Stomach (tissue), 4 donors: ENCODE results near the gene BCLAF1.

Experiments
- CTCF ChIP-seq, 7 experiments: fragments of 450-650 bp in 4 of 7; fragments of 200-600 bp in 3 of 7; sonication (generic) in 3 of 7; IDR thresholded peaks; one replicate each; pipeline ENCODE4 v1.5.1; 2016 to 2019; ENCODE audit warnings: antibody characterized with exemption in 7 of 7, control low read depth in 2 of 7, mild to moderate bottlenecking in 1 of 7
- EP300 ChIP-seq: sonication (generic); formaldehyde crosslinking; IDR thresholded peaks from one replicate; pipeline ENCODE4 v1.6.1; 2017; ENCODE audit warnings: antibody characterized with exemption
- POLR2A ChIP-seq, 4 donors: fragments of 450-650 bp; IDR thresholded peaks; one replicate each; pipeline ENCODE4 v1.6.1; 2016; ENCODE audit warnings: antibody characterized with exemption in 4 of 4, control low read depth in 2 of 4, mild to moderate bottlenecking in 1 of 4, moderate library complexity in 1 of 4

- TF ChIP-seq POLR2A (IDR thresholded peaks at IDR 0.05) (no peak), CTCF (IDR thresholded peaks at IDR 0.05) (no peak), EP300 (no peak)
Observed at GRCh38 chr6:136309171-136309570, 19.5 kb upstream of the BCLAF1 start.
